Measurements from ENCODE around the gene KNTC1. TPM values are rescaled to one million over a fixed set of nuclear protein-coding genes. Genes with fewer than 3 reads are reported as not detected.

Gene KNTC1
- total RNA-seq, 4 donors from 2014 or later: 1.3 to 5.3 (median 2.2) TPM

DNA sequence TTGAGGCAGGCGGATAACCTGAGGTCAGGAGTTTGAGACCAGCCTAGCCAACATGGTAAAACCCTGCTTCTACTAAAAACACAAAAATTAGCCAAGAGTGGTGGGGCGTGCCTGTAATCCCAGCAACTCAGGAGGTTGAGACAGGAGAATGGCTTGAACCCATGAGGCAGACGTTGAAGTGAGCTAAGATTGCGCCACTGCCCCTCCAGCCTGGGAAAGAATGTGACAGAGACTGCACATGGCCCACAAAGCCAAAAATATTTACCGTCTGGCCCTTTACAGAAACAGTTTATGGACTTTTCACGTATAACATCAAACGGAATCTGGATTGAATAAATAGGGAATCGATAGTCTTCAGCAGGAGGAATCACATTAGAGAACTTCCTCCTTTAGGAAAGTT is 3.8 kb upstream of the KNTC1 start:
- Histone ChIP-seq H3K4me3 (peak overlapping the region in 3 of 4 donors; percentile 44 to 93 (median 58)), H3K27ac (peak overlapping the region; percentile 66 to 99 (median 85)), H3K27me3 (no peaks in the 10 kb centered on the region), H3K4me1 (peaks cover 41 to 48% of the 10 kb centered on the region in 2 donors), H3K36me3 (peaks cover 0 to 41% of the 10 kb centered on the region in 2 donors), H3K9me3 (no peaks in the 10 kb centered on the region)
- intact Hi-C loops (cut with DNase I; ENCODE audit: low total_unique reads): loop anchor here (10.0 kb wide), 1 partner anchor 1082 kb away; the partner anchor contains the start of gene DDX55
- in situ Hi-C loops (cut with MboI; ENCODE audit: low sequenced_read_pairs in 4 of 4): loop anchor here in 3 of 4 donors (25.0 kb wide), 3 partner anchors 239 to 1114 kb away; partner anchors contain the start of genes CCDC62 (in 1 of the 3), DENR (in 1 of the 3), EIF2B1 (in 1 of the 3) and GTF2H3 (in 1 of the 3)
- no peak for TF ChIP-seq POLR2A (IDR thresholded peaks at IDR 0.05)
- no peak for TF ChIP-seq CTCF (IDR thresholded peaks at IDR 0.05 in 4 of 5, conservative IDR thresholded peaks at IDR 0.05 in 1 of 5)
- peak in 1 of 2 donors; percentile 26 for DNase-seq
- ATAC-seq: no peak

- Histone ChIP-seq H3K4me1 (peaks cover 41 to 48% of the 10 kb centered on the region in 2 donors), H3K36me3 (peaks cover 0 to 33% of the 10 kb centered on the region in 2 donors), H3K27ac (peak overlapping the region; percentile 66 to 99 (median 85)), H3K27me3 (no peaks in the 10 kb centered on the region), H3K4me3 (peak overlapping the region; percentile 44 to 94 (median 76)), H3K9me3 (no peaks in the 10 kb centered on the region)
- intact Hi-C loops (cut with DNase I; ENCODE audit: low total_unique reads): loop anchor here (10.0 kb wide), 1 partner anchor 1081 kb away; the partner anchor contains the start of gene DDX55
- DNase-seq (no peak), ATAC-seq (no peak)
- TF ChIP-seq POLR2A (IDR thresholded peaks at IDR 0.05) (no peak), CTCF (IDR thresholded peaks at IDR 0.05 in 4 of 5, conservative IDR thresholded peaks at IDR 0.05 in 1 of 5) (no peak)
- in situ Hi-C loops (cut with MboI; ENCODE audit: low sequenced_read_pairs in 4 of 4): loop anchor here in 3 of 4 donors (25.0 kb wide), 3 partner anchors 238 to 1113 kb away; partner anchors contain the start of genes CCDC62 (in 1 of the 3), DENR (in 1 of the 3), EIF2B1 (in 1 of the 3) and GTF2H3 (in 1 of the 3)
These were observed 3.0 kb upstream of the KNTC1 start for GRCh38 chr12:122523846-122524718.

- H3K9me3 ChIP-seq: no peaks in the 10 kb centered on the region
- ATAC-seq (no peak), DNase-seq (no peak)
- peaks cover 37 to 39% of the 10 kb centered on the region in 2 donors for H3K4me1 ChIP-seq
- in situ Hi-C loops (cut with MboI; ENCODE audit: low sequenced_read_pairs in 4 of 4) (no loop called here), intact Hi-C loops (cut with DNase I; ENCODE audit: low total_unique reads) (loop anchor here (1.0 to 10.0 kb wide), 2 partner anchors 225 to 1077 kb away; partner anchors contain the start of genes DDX55 and DENR)
- no peak for TF ChIP-seq POLR2A (IDR thresholded peaks at IDR 0.05)
- TF ChIP-seq CTCF (IDR thresholded peaks at IDR 0.05 in 4 of 5, conservative IDR thresholded peaks at IDR 0.05 in 1 of 5): no peak
- H3K36me3 ChIP-seq: no peaks in the 10 kb centered on the region
- no peaks in the 10 kb centered on the region for H3K27me3 ChIP-seq
- H3K4me3 ChIP-seq: peak overlapping the region; percentile 65 to 93 (median 82)
- peak overlapping the region; percentile 65 to 99 (median 93) for H3K27ac ChIP-seq
These were observed 462 bp downstream of the KNTC1 start for GRCh38 chr12:122527478-122527944.

- intact Hi-C loops (cut with DNase I; ENCODE audit: low total_unique reads): loop anchor here (10.0 kb wide), 1 partner anchor 1076 kb away; the partner anchor contains the start of gene DDX55
- Histone ChIP-seq H3K4me3 (no peak overlapping the region), H3K4me1 (peaks cover 27 to 29% of the 10 kb centered on the region in 2 donors), H3K27ac (no peak overlapping the region), H3K9me3 (no peaks in the 10 kb centered on the region), H3K27me3 (no peaks in the 10 kb centered on the region), H3K36me3 (no peaks in the 10 kb centered on the region)
- DNase-seq (no peak), ATAC-seq (no peak)
- TF ChIP-seq CTCF (IDR thresholded peaks at IDR 0.05 in 4 of 5, conservative IDR thresholded peaks at IDR 0.05 in 1 of 5) (no peak), POLR2A (IDR thresholded peaks at IDR 0.05) (no peak)
- in situ Hi-C loops (cut with MboI; ENCODE audit: low sequenced_read_pairs in 4 of 4): no loop called here
These were observed 1.5 kb downstream of the KNTC1 start for GRCh38 chr12:122528582-122528981.

Data from gastrocnemius medialis (tissue), 4 donors.